GM10266 (cell line): Measurements from ENCODE around the gene NKAIN2.
"Not testable (repeated sequence)": the region's sequence is repeated elsewhere in the genome, so short reads cannot be mapped to it uniquely, and the experiment has no call there.

Experiments used
- DNase-seq: peaks from one replicate; pipeline ENCODE4 v3.0.0; 2012; ENCODE audit errors: extremely low spot score
- TF ChIP-seq, protein P1 (sequence below): IDR thresholded peaks from 2 replicates; pipeline ENCODE4 v1.5.1; 2012; ENCODE audit warnings: mild to moderate bottlenecking, low read depth; ENCODE audit not compliant: control insufficient read depth, insufficient read depth; ENCODE audit errors: missing control alignments

NKAIN2 gene

DNA sequence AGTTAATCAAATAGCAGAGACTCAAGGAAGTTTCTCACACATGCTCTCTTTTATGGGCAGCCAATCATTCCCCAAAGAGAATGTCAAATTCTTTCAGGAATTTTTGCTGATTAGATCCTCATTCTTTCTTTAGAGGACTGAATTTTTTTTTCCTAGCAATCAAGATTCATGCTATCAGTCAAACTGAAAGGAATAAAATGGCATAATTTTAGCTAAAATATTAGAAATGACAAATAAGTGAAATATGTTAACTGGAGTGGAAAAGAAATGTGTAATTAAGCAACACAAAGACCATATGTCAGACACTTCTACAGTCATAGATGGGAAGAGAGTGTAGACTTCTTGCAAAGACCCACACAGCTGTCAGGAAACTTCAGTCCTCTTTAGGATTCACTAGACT lies 916.2 kb downstream of the NKAIN2 start:
- TF ChIP-seq, protein P1, sequence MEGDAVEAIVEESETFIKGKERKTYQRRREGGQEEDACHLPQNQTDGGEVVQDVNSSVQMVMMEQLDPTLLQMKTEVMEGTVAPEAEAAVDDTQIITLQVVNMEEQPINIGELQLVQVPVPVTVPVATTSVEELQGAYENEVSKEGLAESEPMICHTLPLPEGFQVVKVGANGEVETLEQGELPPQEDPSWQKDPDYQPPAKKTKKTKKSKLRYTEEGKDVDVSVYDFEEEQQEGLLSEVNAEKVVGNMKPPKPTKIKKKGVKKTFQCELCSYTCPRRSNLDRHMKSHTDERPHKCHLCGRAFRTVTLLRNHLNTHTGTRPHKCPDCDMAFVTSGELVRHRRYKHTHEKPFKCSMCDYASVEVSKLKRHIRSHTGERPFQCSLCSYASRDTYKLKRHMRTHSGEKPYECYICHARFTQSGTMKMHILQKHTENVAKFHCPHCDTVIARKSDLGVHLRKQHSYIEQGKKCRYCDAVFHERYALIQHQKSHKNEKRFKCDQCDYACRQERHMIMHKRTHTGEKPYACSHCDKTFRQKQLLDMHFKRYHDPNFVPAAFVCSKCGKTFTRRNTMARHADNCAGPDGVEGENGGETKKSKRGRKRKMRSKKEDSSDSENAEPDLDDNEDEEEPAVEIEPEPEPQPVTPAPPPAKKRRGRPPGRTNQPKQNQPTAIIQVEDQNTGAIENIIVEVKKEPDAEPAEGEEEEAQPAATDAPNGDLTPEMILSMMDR: no peak
- no peak for DNase-seq

DNA sequence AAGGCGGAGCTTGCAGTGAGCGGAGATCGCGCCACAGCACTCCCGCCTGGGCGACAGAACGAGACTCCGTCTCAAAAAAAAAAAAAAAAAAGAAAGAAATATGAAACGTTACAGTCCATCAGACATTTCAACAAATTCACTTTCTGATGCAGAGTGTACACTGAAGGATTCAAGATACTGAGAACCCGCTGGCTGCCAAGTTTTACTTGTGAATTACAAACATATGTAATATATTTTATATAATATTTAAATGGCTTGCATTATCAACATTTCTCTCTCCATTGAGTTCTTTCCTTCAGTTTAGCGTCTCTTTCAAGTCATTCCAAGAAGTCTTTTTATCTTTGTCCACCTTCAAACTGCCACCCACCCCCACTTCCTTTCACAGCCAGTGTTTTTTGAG lies 917.7 kb downstream of the NKAIN2 start:
- DNase-seq: no peak
- TF ChIP-seq, protein P1: no peak

DNA sequence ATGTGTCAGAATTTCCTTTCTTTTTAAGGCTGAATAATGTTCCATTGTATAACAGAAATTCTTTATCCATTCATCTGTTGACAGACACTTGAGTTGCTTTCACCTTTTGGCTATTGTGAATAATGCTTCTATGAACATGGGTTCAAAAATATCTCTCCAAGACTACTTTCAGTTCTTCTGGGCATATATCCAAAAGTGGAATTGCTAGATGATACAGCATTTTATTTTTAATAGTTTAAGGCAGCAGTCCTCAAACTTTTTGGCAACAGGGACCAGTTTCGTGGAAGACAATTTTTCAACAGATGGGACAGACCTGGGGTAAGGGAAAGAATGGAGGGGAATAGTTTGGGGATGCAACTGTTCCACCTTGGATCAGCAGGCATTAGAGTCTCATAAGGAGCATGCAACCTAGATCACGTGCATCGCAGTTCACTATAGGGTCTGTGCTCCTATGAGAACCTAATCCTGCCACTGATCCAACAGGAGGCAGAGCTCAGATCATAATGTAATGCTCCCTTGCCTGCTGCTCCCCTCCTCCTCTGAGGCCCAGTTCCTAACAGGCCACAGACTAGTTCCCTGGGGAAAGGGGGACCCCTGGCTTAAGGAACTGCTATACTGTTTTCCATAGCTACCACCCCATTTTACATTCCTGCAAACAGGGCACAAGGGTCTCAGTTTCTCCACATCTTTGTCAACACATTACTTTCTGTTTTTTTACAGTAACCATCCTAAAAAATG lies 918.6 kb downstream of the NKAIN2 start:
- no peak for DNase-seq
- TF ChIP-seq, protein P1: no peak

DNA sequence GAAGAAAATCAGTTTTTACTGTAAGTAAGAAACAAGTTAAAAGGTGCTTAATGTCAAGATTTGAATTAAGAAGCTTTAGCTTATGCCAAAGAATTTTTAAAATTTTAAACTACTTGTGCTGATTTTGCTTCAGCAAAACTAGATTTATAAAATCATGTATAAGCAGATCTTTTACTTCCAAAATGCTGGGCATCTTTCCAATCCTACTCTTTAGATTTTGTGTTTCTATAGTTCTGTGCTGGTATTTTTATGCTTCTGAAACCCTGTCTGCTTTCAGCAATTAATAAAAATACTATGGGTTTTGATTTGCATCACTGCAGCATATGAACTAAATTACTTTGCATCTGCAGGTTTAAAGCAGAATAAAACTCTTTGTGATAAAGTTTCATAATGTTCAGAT lies 920.0 kb downstream of the NKAIN2 start:
- TF ChIP-seq, protein P1: no peak
- DNase-seq: no peak

DNA sequence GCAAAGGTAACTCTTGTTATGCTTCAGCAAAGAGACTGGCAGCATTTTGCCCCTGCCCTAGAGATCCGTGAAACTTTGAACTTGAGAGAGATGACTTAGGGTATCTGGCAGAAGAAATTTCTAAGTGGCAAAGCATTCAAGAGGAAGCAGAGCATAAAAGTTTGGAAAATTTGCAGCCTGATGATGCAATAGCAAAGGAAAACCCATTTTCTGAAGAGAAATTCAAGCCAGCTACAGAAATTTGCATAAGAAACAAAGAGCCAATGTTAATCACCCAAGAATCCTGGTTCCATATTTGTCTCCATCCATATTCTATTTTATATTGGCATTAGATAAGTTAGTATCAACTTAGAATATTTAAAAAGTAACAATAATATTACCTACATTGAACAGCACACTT lies 934.1 kb downstream of the NKAIN2 start:
- not testable (repeated sequence) for DNase-seq

DNA sequence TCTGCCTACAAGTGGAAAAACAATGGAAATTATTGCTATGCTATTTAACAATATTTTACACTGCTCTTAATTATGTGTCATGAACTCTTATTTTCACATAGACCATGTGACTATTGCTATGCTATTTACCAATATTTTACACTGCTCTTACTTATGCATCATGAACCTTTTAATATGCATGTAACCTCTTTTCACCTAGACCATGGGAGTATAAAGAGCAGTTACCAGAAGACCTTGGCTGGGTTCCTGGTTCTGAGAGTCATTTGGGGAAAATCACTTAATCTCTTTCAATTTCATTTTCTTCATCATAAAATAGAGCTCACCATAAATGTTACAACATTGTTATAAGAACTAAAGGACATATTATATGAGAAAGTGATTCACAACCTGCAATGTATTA lies 934.8 kb downstream of the NKAIN2 start:
- TF ChIP-seq, protein P1: no peak
- DNase-seq: no peak

DNA sequence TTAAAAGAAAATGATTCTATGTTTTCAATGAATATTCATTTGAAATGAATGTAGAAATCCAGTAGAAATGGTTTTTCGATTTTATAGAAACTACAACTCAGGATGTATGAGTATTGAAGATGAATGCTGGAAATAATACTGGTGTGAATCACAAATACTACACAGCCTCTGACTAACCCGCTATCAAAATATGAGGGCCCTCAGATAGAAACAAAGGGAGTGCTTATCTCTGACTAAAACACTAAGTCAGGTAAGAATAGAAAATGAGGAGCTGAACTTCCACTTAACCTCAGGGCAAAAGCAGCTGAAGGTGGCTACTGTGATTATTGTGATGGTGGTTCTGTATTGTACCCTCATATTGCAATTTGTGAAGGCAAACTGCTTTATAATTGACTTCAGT lies 937.7 kb downstream of the NKAIN2 start:
- TF ChIP-seq, protein P1: no peak
- no peak for DNase-seq

DNA sequence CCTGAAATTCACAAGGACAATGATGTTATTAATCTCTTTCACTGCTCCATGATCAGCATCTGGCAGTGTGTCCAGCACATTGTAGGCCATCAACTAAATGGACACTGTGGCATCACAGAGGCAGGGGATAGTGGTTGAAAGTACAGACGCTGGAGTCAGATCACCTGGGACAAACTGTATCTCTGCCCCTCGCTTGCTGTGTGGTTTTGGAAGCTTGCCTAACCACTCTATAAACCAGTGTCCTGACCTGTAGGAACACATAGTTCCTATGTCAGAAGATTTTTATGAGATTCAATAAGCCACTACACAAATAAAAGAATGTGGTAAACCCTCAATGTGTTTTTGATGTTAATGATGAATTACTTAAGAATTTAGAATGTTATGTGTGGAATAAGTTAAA lies 939.3 kb downstream of the NKAIN2 start:
- TF ChIP-seq, protein P1: no peak
- no peak for DNase-seq
